Measurements from ENCODE around the gene ARID1B. TPM values are rescaled to one million over a fixed set of nuclear protein-coding genes. Genes with fewer than 3 reads are reported as not detected.

The ARID1B gene
- total and polyA plus RNA-seq, 10 donors: 17.7 to 223 (median 141) TPM

DNA sequence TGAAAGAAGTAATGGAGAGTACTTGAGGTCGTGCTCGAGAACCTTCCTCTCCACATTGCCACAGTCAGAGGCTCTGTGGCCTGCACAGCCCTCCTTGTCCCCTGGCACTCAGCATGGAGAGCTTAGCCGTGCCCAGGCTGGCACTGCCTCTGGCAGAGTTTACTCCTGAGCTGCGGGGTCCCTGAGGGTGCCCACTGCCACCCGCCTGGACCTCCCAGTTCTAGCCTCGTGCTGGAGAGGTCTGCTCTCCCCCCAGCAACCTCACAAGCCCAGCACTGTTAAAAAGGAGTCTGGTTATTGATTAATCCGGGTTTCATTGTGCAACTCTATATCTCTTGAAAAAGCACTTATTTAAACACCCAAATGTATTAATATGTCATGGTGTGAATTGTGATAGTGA lies 319.3 kb downstream of the ARID1B start:
- H3K27me3 ChIP-seq (replicated peaks in 1 of 7): no peaks in the 10 kb centered on the region
- 75 to 96% (median 94%) methylated on average over 7 of the region's 7 CpGs for WGBS, 5 donors
- peaks cover 0 to 30% (median 0%) of the 10 kb centered on the region in 6 donors for H3K36me3 ChIP-seq
- DNase-seq: no peak
- H3K4me1 ChIP-seq: peaks cover 6 to 56% (median 28%) of the 10 kb centered on the region in 6 donors
- intact Hi-C loops (cut with DNase I; ENCODE audit: low total_unique reads): no loop called here
- TF ChIP-seq, protein P1, sequence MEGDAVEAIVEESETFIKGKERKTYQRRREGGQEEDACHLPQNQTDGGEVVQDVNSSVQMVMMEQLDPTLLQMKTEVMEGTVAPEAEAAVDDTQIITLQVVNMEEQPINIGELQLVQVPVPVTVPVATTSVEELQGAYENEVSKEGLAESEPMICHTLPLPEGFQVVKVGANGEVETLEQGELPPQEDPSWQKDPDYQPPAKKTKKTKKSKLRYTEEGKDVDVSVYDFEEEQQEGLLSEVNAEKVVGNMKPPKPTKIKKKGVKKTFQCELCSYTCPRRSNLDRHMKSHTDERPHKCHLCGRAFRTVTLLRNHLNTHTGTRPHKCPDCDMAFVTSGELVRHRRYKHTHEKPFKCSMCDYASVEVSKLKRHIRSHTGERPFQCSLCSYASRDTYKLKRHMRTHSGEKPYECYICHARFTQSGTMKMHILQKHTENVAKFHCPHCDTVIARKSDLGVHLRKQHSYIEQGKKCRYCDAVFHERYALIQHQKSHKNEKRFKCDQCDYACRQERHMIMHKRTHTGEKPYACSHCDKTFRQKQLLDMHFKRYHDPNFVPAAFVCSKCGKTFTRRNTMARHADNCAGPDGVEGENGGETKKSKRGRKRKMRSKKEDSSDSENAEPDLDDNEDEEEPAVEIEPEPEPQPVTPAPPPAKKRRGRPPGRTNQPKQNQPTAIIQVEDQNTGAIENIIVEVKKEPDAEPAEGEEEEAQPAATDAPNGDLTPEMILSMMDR (IDR thresholded peaks at IDR 0.05 in 8 of 11, conservative IDR thresholded peaks at IDR 0.05 in 3 of 11): no peak
- TF ChIP-seq POLR2A (IDR thresholded peaks at IDR 0.05): no peak
- no peak for TF ChIP-seq POLR2AphosphoS5 (IDR thresholded peaks at IDR 0.05)
- no peak overlapping the region for H3K4me3 ChIP-seq
- no peaks in the 10 kb centered on the region for H3K9me3 ChIP-seq
- H3K27ac ChIP-seq: no peak overlapping the region

DNA sequence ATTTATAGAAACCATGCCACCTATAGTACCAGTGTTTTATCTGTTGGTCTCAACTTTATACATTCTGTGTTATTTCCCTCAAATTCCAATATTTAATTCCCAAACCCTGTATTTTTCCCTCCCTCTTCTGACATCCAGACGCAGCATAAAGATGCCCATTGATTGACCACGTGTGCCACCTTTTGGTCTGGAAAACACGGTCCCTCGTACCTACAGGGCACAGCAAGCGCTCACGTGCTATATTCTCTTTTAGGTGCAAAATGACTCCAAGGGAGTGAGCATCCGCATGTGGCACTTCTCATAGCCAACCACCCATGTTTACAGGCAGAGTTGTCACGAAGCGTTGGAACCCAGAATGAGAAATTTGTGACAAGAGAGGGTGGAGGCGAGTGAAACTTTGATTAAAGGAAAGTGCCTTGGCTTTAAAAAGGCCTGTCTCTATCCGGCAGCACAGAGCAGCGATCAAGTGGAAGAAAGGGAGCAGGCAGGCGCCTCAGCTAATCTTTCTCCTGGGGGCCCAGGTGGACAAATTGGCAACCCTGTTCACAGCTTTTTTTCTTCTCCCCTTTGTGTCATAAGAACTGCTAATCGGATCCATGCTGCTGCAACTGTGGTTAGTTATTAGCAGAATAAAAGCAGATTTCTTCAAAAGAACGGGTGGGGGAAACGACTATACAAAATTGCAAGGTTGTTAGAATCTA lies 320.2 kb downstream of the ARID1B start:
- WGBS, 5 donors: 92 to 95% (median 93%) methylated on average over 16 of the region's 16 CpGs
- intact Hi-C loops (cut with DNase I; ENCODE audit: low total_unique reads): no loop called here
- H3K4me1 ChIP-seq: peaks cover 6 to 56% (median 28%) of the 10 kb centered on the region in 6 donors
- no peaks in the 10 kb centered on the region for H3K27me3 ChIP-seq (replicated peaks in 1 of 7)
- no peak overlapping the region for H3K4me3 ChIP-seq
- DNase-seq: no peak
- no peak overlapping the region for H3K27ac ChIP-seq
- H3K36me3 ChIP-seq: peaks cover 0 to 30% (median 0%) of the 10 kb centered on the region in 6 donors
- TF ChIP-seq POLR2A (IDR thresholded peaks at IDR 0.05) (no peak), POLR2AphosphoS5 (IDR thresholded peaks at IDR 0.05) (no peak)
- TF ChIP-seq, protein P1 (IDR thresholded peaks at IDR 0.05 in 8 of 11, conservative IDR thresholded peaks at IDR 0.05 in 3 of 11): no peak
- no peaks in the 10 kb centered on the region for H3K9me3 ChIP-seq

DNA sequence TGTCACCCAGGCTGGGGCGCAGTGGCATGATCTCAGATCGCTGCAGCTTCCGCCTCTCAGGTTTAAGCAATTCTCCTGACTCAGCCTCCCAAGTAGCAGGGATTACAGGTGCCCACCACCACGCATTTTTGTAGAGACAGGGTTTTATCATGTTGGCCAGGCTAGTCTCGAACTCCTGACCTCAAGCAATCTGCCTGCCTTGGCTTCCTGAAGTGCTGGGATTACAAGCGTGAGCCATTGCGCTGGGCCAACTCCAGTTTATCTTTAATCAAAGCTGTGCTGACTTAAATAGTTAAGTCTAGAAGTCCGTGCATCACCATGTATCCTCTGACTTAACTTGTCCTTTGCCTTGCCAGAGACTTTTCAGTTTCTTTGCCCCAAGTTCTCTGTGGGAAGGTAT lies 321.8 kb downstream of the ARID1B start:
- Histone ChIP-seq H3K36me3 (peaks cover 0 to 35% (median 0%) of the 10 kb centered on the region in 6 donors), H3K27ac (peak overlapping the region in 4 of 8 donors; percentile 30 to 73 (median 67)), H3K9me3 (no peaks in the 10 kb centered on the region), H3K4me3 (no peak overlapping the region), H3K4me1 (peaks cover 6 to 44% (median 21%) of the 10 kb centered on the region in 6 donors), H3K27me3 (replicated peaks in 1 of 7) (no peaks in the 10 kb centered on the region)
- DNase-seq: no peak
- TF ChIP-seq POLR2A (IDR thresholded peaks at IDR 0.05) (no peak), POLR2AphosphoS5 (IDR thresholded peaks at IDR 0.05) (no peak)
- TF ChIP-seq, protein P1 (IDR thresholded peaks at IDR 0.05 in 8 of 11, conservative IDR thresholded peaks at IDR 0.05 in 3 of 11): no peak
- intact Hi-C loops (cut with DNase I; ENCODE audit: low total_unique reads): no loop called here
- 90 to 98% (median 92%) methylated on average over 8 of the region's 8 CpGs for WGBS, 5 donors

DNA sequence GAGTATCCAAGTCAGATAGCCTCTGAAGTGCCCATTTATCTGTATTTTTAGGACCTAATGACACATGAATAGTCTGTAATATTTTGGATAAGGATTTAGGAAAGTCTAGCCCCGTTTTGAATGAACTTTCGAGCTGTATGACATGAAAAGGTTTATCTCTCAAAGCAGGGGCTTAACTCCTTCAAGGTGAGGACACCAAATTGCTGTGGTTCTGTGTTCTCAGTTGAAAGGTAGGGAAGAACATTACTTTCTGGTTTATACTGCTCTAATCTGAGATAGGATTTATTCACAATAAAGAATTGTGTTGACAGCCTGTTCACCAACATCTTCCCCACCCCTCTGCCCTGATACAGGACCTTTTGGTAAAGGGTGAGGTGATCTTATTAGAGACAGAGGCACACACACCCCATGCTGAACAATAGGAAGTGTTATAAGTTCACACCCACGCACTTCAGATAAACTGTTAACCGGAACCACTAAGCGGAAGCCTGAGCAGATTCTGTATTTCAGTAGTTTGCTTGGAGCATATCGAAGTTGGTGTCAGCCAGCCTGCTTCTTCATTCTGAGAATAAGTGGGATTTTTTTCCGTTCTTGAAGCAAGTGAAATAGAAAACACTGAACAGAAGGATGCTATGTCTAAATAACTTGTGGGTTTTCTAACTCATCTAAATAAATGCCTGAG lies 322.9 kb downstream of the ARID1B start:
- Histone ChIP-seq H3K9me3 (no peaks in the 10 kb centered on the region), H3K4me3 (no peak overlapping the region), H3K27me3 (replicated peaks in 1 of 7) (no peaks in the 10 kb centered on the region), H3K4me1 (peaks cover 6 to 44% (median 21%) of the 10 kb centered on the region in 6 donors), H3K36me3 (peaks cover 0 to 36% (median 0%) of the 10 kb centered on the region in 6 donors), H3K27ac (peak overlapping the region; percentile 30 to 73 (median 64))
- 22 to 34% (median 29%) methylated on average over 7 of the region's 7 CpGs for WGBS, 5 donors
- no peak for DNase-seq
- peak in 1 of 3 donors; percentile 59 for TF ChIP-seq POLR2AphosphoS5 (IDR thresholded peaks at IDR 0.05)
- TF ChIP-seq, protein P1 (IDR thresholded peaks at IDR 0.05 in 8 of 11, conservative IDR thresholded peaks at IDR 0.05 in 3 of 11): no peak
- intact Hi-C loops (cut with DNase I; ENCODE audit: low total_unique reads): no loop called here
